Activated CD8-positive, alpha-beta memory T cell treated with anti-CD3 and anti-CD28 coated beads for 4 hours (primary cell): ENCODE results near the gene OTULIN.

Experiments used
- DNase-seq, 2 donors: peaks; one replicate each; pipeline ENCODE4 v3.0.0-alpha.2; 2020; ENCODE audit warnings: low read depth in 2 of 2

Gene OTULIN

GRCh38 chr5:14742498-14742897, 78.0 kb downstream of the OTULIN start:
- no peak for DNase-seq

- no peak for DNase-seq
These were observed 79.2 kb downstream of the OTULIN start for GRCh38 chr5:14743601-14744295.

- no peak for DNase-seq
These were observed 80.0 kb downstream of the OTULIN start for GRCh38 chr5:14744296-14745187.

- DNase-seq, result no peak
These were observed 80.7 kb downstream of the OTULIN start for GRCh38 chr5:14745188-14745563.

GRCh38 chr5:14745753-14746152, 81.2 kb downstream of the OTULIN start:
- peak; percentile 6 for DNase-seq

- DNase-seq, result no peak
These were observed 83.8 kb downstream of the OTULIN start for GRCh38 chr5:14748180-14748900.
